ENCODE data around the gene ADSS1.

- no peak for TF ChIP-seq POLR2A (IDR thresholded peaks at IDR 0.05)
- peak; percentile 13 for TF ChIP-seq POLR2AphosphoS5 (IDR thresholded peaks at IDR 0.05)
Measured at GRCh38 chr14:104681689-104682074, 42.3 kb upstream of the ADSS1 start.
